Peyer's patch (tissue), 4 donors: Measurements from ENCODE around the gene MOSPD2.

Experiments
- POLR2A ChIP-seq, 2 donors: fragments of 450-650 bp; IDR thresholded peaks; one replicate each; pipeline ENCODE4 v1.5.1; 2017; ENCODE audit warnings: antibody characterized with exemption in 2 of 2, mild to moderate bottlenecking in 2 of 2, moderate library complexity in 2 of 2
- TF ChIP-seq, protein P1 (sequence below), 6 experiments: fragments of 450-650 bp in 4 of 6; fragments of 200-600 bp in 2 of 6; sonication (generic) in 1 of 6; IDR thresholded peaks; one replicate each; pipeline ENCODE4 v1.5.1; 2017 to 2019; ENCODE audit warnings: antibody characterized with exemption in 6 of 6, mild to moderate bottlenecking in 3 of 6, moderate library complexity in 1 of 6

DNA sequence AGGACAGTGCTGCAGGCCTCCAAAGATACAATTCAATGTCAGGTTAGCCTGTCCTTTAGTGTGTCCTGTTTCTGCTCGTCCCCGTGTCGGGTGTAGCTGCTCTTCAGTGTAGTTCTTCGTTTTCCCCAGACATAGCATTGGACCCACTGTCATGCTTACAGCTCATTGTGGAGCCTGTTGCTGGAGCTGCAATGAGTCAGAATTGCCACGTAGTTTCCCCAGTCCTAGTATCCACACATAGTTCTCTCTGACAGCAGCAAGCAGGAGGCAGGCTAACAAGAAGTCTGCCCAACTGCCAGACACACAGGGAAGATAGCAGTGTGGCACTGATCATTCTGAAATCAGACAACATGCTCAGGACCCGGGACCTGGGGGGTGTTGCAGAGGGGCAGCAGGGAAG is 49.2 kb downstream of the MOSPD2 start:
- TF ChIP-seq, protein P1, sequence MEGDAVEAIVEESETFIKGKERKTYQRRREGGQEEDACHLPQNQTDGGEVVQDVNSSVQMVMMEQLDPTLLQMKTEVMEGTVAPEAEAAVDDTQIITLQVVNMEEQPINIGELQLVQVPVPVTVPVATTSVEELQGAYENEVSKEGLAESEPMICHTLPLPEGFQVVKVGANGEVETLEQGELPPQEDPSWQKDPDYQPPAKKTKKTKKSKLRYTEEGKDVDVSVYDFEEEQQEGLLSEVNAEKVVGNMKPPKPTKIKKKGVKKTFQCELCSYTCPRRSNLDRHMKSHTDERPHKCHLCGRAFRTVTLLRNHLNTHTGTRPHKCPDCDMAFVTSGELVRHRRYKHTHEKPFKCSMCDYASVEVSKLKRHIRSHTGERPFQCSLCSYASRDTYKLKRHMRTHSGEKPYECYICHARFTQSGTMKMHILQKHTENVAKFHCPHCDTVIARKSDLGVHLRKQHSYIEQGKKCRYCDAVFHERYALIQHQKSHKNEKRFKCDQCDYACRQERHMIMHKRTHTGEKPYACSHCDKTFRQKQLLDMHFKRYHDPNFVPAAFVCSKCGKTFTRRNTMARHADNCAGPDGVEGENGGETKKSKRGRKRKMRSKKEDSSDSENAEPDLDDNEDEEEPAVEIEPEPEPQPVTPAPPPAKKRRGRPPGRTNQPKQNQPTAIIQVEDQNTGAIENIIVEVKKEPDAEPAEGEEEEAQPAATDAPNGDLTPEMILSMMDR (IDR thresholded peaks at IDR 0.05), result no peak
- TF ChIP-seq POLR2A (IDR thresholded peaks at IDR 0.05), result no peak
